SK-N-SH treated with all-trans-retinoic acid at 6 μM for 48 hours (cell line): ENCODE measurements around the gene ZNF562.

ENCODE experiments used
- TCF4 ChIP-seq: fragments of 250-450 bp; sonication (Bioruptor Pico); IDR thresholded peaks from 2 replicates; pipeline ENCODE4 v1.8.0; 2021; ENCODE audit warnings: mild to moderate bottlenecking, moderate library complexity, borderline replicate concordance
- ZFP3 ChIP-seq: fragments of 250-450 bp; sonication (Bioruptor Pico); IDR thresholded peaks from 2 replicates; pipeline ENCODE4 v1.5.0; 2020; ENCODE audit warnings: mild to moderate bottlenecking, moderate library complexity
- TF ChIP-seq, protein P1 (sequence below): fragments of 250-450 bp; sonication (Bioruptor Pico); IDR thresholded peaks from 2 replicates; pipeline ENCODE4 v1.8.0; 2021; ENCODE audit warnings: low read depth, mild to moderate bottlenecking, moderate library complexity, borderline replicate concordance

DNA sequence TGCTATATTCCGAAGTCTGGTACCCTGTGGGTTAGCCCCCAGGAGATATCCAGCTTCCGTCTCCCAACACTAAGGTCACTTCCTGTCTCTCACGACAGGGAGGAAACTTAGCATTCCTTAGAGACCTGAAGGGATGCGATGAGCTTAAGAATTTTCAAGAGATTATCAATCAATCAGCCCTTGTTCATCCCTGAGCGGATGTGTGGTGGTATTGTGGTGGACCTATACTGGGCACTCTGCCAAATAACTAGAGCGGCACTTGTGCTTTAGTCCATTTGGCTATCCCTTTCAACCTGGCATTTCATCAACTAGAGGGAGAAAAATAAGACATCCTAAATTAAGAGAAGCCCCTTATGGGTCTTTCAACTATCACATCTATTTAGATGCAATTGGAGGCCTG, 30.9 kb upstream of the ZNF562 start:
- no peak for TF ChIP-seq ZFP3
- no peak for TF ChIP-seq TCF4 (CRISPR knock-in tag)
- TF ChIP-seq, protein P1, sequence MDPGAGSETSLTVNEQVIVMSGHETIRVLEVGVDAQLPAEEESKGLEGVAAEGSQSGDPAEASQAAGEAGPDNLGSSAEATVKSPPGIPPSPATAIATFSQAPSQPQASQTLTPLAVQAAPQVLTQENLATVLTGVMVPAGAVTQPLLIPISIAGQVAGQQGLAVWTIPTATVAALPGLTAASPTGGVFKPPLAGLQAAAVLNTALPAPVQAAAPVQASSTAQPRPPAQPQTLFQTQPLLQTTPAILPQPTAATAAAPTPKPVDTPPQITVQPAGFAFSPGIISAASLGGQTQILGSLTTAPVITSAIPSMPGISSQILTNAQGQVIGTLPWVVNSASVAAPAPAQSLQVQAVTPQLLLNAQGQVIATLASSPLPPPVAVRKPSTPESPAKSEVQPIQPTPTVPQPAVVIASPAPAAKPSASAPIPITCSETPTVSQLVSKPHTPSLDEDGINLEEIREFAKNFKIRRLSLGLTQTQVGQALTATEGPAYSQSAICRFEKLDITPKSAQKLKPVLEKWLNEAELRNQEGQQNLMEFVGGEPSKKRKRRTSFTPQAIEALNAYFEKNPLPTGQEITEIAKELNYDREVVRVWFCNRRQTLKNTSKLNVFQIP, result no peak
